DND-41 (cell line): ENCODE results near the gene OR13J1.

Experiments used
- CTCF ChIP-seq: IDR thresholded peaks from 2 replicates; pipeline ENCODE4 v1.5.1; 2012; ENCODE audit warnings: borderline replicate concordance, low read length, moderate library complexity, mild to moderate bottlenecking; ENCODE audit not compliant: poor library complexity, severe bottlenecking; ENCODE audit errors: extremely low read depth
- EZH2 ChIP-seq: IDR thresholded peaks from 3 replicates; pipeline ENCODE4 v1.6.1; 2012; ENCODE audit warnings: borderline replicate concordance, low read depth, mild to moderate bottlenecking, moderate library complexity, low read length, inconsistent platforms; ENCODE audit not compliant: severe bottlenecking

DNA sequence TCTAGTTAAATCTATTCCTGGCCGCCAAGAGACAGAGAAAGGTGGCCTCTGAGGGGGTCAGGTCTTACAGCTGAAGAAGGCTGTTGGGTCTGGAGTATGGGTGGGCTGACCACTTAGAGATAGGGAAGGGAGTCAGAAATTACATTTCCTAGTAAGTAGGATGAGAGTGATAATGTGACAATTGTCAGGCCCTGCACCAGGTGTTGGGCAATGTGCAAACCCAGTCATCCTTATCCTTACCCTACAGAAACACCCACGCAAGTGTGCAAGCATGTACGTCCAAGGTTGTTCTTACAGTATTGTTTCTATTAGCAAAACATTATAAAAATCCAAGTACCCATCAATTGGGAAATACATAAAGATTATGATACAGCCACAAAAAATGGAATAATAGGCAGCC lies 48.6 kb upstream of the OR13J1 start:
- TF ChIP-seq CTCF (no peak), EZH2 (no peak)
